Measurements from ENCODE around the gene FXYD5. TPM values are rescaled to one million over a fixed set of nuclear protein-coding genes. Genes with fewer than 3 reads are reported as not detected.
A peak's percentile ranks its signal among the peaks of the same experiment; 100 is the strongest.

Gene FXYD5, protein sequence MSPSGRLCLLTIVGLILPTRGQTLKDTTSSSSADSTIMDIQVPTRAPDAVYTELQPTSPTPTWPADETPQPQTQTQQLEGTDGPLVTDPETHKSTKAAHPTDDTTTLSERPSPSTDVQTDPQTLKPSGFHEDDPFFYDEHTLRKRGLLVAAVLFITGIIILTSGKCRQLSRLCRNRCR
- 255 and 385 TPM in 2 replicates for total RNA-seq (2014; rRNA removed; shearing (Covaris generic))
- 302 and 334 TPM in 2 replicates for polyA plus RNA-seq (2015; cell fraction: cytosol; rRNA removed)
- polyA plus RNA-seq (2015; cell fraction: nucleus; rRNA removed) = 169 and 187 TPM in 2 replicates

GRCh38 chr19:35154525-35155406 is at the start of gene FXYD5:
Gene FXYD5 (plus strand): TSS chr19:35154735. CDS start chr19:35155551, 816 bp downstream.
- peak; percentile 77 for DNase-seq (ENCODE audit: low read depth)

- no peak for DNase-seq (ENCODE audit: low read depth)
Measured at GRCh38 chr19:35105047-35105410, 49.5 kb upstream of the FXYD5 start.

GRCh38 chr19:35105411-35106290 is 48.9 kb upstream of the FXYD5 start:
- DNase-seq (ENCODE audit: low read depth) = no peak

DNA sequence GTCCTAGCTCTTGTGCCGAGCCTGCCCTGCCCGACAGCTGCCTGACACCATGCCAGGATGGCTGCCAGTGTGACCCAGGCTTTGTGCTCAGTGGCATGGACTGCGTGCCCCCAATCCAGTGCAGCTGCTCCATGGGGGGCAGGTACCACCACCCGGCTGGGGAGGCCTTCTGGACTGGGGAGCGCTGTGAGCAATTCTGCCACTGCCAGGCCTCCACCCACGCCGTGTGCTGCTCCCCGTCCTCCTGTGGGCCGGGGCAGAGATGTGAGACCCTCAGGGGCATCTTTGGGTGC is 48.3 kb upstream of the FXYD5 start:
- DNase-seq (ENCODE audit: low read depth) = no peak

DNA sequence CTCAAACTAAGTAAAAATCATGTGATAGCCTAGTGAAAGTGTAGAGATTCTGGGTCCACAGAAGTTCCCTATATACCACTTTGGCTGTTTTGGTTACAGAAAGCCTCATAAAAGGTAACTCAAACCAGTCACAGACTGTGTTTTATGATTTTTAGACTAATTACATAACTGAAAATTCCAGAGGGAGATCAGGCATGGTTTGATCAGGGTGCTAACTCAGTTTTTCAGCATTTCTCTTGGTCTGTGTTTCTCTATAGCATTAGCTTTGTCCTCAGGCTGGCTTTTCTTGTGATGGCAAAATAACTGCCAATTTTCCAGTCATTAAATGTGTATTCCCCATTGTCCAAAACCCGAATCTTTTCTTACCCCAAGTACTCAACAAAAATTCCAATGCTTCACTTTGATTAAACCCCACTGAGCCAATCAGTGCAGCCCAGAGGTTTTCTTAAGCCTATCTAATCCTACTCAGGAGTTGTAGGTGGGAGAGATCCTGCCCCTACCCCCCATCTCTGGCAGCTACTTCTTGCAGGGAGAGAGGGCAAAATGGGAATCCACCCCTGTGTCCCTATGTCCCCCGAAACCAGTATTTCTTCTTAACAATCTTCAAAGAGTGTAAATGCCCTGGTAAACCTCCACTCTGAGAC is 47.5 kb upstream of the FXYD5 start:
- no peak for DNase-seq (ENCODE audit: low read depth)

DNA sequence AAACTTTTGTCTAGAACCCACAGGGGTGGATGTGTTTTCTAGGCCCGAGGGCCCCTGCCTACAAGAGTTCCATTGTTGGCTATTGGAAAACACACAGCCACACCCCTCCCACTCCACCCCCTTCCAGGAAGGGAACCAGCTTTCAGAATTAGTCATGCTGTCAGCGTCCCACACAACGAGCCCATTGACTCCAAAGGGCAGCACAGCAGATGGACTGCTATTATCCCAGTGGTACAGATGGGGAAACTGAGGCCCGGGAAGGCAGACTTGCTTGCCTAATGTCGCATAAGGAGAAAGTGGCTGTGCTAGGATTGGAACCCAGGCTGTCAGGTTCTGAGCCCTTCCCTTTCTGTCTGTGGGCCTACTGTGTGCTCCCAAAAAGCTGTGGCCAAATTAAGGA is 47.0 kb upstream of the FXYD5 start:
- DNase-seq (ENCODE audit: low read depth) = peak; percentile 64

DNA sequence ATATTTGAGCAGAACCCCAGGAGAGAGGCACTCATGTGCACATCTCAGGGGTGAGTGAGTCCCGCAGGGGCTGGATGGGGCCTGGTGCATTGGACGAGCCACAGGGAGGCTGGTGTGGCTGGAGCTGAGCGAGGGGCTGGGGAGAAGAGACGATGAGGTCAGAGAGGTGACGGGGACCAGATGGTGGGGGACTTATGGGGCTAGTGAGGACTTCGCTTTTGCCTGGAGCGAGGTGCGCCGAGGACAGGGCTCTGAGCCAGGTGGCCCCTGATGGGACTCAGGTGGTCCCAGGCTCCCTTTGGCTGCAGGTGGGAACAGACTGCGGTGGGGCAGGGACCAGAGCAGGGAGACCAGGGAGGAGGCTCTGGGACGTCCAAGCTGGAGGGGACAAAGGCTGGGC is 45.8 kb upstream of the FXYD5 start:
- DNase-seq (ENCODE audit: low read depth) = no peak

DNA sequence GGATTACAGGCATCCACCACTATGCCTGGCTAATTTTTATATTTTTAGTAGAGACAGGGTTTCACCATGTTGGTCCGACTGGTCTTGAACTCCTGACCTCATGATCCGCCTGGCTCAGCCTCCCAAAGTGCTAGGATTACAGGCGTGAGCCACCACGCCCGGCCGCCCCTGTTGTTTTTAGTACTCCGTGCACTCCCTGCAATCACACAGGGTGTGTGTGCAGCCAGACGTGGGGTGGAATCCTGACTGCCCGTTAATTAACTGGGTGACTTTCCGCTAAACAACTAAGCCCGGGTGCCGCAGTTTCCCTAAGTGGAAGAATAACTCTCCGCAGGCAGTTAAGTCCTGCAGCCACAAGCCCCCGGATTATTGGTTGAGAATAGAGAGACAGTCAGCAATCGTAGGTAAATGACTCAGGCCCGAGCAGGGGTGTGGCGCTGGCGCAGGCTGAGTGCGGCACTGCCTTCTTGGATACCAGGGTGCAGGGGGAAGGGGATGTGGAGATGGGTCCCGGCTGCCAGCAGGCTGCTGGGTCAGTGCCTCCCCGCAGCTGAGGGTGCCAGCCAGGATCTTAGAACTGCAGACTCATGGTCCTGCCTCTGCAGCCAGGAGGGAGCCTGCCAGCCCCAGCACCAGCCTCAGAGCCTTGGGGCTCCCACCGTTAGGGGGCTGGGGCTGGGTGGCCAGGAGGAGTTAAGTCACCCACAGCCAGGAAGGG is 45.0 kb upstream of the FXYD5 start:
- DNase-seq (ENCODE audit: low read depth) = peak; percentile 68

DNA sequence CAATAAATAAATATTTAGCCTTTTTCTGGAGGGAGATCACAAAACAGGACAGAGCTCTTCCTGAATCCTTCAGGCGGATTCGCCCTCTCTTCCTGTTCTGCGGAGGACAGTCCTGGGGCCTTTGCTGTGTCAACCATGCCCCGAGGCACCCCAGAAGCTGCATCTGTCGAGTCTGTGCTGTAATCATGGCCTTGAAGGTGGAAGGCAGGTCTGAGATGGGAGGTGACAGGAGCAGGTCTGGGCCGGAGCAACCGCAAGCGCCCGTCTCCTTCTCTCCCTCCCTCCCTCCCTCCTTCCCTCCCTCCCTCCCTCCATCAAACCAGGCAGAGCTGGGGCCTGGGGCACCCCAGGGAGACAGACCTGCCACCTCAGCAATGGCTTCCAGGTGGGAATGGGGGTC is 43.6 kb upstream of the FXYD5 start:
- DNase-seq (ENCODE audit: low read depth) = no peak

DNA sequence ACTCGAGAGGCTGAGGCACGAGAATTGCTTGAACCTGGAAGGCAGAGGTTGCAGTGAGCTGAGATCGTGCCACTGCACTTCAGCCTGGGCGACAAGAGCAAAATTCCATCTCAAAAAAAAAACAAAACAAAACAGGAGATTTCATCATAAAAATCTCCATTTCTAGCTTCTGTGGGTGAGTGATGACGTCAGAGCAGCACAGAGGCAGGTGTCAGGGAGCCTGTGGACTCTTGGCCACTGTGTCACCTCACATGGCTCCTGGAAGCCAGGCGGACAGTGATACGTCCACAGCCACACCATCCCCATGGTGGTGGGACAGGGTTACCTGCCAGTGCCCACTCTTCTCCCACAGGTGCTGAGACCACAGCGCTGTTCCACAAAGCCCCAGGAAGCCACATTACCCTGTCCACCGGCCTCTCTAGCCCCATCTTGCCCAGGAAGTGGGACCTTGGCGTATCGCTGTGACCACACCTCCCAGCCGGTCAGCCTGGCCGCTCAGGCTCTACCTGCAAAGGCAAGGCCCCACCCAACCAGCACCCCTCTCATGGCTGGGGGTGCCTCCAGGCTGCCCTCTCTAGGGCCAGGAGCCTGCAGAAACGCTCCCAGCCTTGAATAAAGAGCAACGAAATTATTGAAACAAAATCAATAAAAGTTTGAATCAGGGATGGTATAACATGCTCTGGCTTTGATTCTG is 41.4 kb upstream of the FXYD5 start:
- no peak for DNase-seq (ENCODE audit: low read depth)

DNA sequence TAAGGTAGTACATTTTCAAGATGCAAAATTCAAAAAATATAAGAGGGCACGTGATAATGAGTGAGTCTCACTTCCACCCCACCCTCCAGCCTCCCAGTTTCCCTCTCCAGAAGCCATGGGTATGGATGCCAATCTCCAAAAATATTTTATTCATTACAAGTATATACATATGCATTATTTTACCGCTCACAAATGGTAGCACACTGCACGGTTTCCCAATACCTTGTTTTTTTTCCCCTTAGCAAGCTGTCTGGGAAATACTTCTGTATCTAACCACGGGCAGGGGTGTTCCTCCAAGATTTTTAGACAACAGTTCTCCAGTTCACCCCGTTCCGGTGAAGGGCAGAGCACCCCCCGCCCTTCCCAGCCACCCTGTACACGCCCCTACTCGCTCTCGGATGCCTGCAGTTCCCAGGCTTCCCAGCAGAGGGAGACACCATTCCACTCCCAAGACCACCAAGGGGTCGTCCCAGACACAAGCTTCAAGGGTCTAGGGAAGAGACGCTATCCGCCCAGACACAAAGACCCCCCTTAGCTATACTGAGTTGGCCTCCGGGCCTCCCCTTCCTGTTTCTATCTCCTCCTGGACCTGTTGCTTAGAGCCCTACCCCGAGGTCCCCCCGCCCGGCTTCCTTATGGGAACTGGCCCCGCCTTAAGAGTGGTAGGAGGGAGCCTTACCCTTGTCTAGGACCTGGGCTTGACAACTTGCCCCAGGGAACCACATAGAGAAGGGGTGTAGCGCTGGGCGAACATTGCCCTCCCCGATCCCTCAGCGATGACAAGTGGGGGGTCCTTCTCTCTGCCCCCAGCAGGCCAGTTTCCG is 40.0 kb upstream of the FXYD5 start:
- DNase-seq (ENCODE audit: low read depth) = peak; percentile 23

DNA sequence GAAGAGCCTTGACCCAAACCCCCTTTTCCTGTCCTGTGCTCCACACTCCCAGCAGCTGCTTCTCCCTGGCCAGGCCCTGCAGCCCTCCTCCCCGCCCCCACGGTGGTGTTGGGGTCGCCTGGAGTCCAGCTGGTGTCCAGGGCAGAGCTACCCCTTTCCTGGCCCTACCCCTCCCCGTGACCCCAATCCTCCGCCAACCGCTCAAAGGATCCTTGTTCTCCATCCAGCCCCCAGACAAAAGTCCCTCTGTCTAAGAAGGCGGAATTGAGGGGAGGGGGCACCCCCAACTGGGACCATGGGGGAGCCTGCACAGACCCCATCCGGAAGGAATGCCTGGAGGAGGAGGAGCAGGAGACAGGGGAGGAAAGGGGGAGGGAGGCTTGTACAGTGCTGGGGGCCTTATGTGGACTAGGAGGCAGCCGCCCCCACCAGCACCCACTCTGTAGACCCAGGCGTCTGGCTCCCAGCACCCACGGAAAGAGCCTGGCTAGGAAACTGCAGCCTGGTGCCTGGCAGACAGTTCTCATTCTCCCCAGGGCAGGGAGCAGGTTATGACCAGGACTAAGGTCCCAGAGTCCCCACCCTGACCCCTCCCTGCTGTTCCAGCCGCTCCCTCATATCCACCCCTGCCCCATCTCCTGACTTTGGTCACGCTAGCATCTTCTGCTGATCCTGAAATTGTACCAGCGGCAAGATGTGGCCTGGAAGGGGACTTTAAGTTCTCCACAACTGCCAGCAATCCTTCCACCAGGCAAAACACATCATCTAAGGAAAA is 39.2 kb upstream of the FXYD5 start, which contains the start of gene FXYD3:
TSS of gene FXYD3 (plus strand) at position 647 of the 775 bp plus-strand sequence. CDS start 3,554 bp downstream, outside the sequence.
- no peak for DNase-seq (ENCODE audit: low read depth)

GRCh38 chr19:35116072-35116801 is 38.3 kb upstream of the FXYD5 start:
- no peak for DNase-seq (ENCODE audit: low read depth)

- no peak for DNase-seq (ENCODE audit: low read depth)
Measured at GRCh38 chr19:35117116-35117515, 37.4 kb upstream of the FXYD5 start.

GRCh38 chr19:35117799-35118198 is 36.7 kb upstream of the FXYD5 start:
- no peak for DNase-seq (ENCODE audit: low read depth)

GRCh38 chr19:35118268-35119020 is 36.1 kb upstream of the FXYD5 start:
- no peak for DNase-seq (ENCODE audit: low read depth)

- DNase-seq (ENCODE audit: low read depth) = no peak
Measured at GRCh38 chr19:35119091-35119490, 35.4 kb upstream of the FXYD5 start.

Data from HT1080 (cell line).